A549 (cell line): ENCODE results near the gene PARD3B.

Source experiments
- BCL3 ChIP-seq: fragments of >200 bp; sonication (Bioruptor Twin); formaldehyde crosslinking; IDR thresholded peaks from 3 replicates; pipeline ENCODE4 v1.6.1; 2016
- CEBPB ChIP-seq, 2 experiments: fragments of >200 bp in 1 of 2; sonication (Bioruptor Twin) in 1 of 2; formaldehyde crosslinking in 1 of 2; IDR thresholded peaks; 2 replicates each; pipeline ENCODE4 v1.6.1; 2012 to 2016
- CHD2 ChIP-seq: fragments of 150-350 bp; IDR thresholded peaks from 2 replicates; pipeline ENCODE4 v1.6.1; 2014; ENCODE audit warnings: low read length; ENCODE audit not compliant: partially characterized antibody
- CTCF ChIP-seq: fragments of >200 bp; sonication (Bioruptor Twin); formaldehyde crosslinking; IDR thresholded peaks from 3 replicates; pipeline ENCODE4 v1.5.1; 2016
- ESRRA ChIP-seq: fragments of 150-350 bp; IDR thresholded peaks from 2 replicates; pipeline ENCODE4 v1.6.1; 2014; ENCODE audit warnings: mild to moderate bottlenecking, low read length, borderline replicate concordance
- POLR2A ChIP-seq: IDR thresholded peaks from 2 replicates; pipeline ENCODE4 v1.6.1; 2012; ENCODE audit warnings: mild to moderate bottlenecking, low read length
- RCOR1 ChIP-seq: fragments of 150-350 bp; IDR thresholded peaks from 2 replicates; pipeline ENCODE4 v1.6.1; 2014; ENCODE audit warnings: antibody characterized with exemption, low read length, low read depth
- RFX5 ChIP-seq: fragments of 450-650 bp; IDR thresholded peaks from 2 replicates; pipeline ENCODE4 v1.7.1; 2014; ENCODE audit warnings: antibody characterized with exemption, mild to moderate bottlenecking, moderate library complexity

GRCh38 chr2:204514439-204514838 is 30.8 kb upstream of the PARD3B start:
- no peak for TF ChIP-seq CTCF
- TF ChIP-seq POLR2A = no peak
- TF ChIP-seq CEBPB (IDR thresholded peaks at IDR 0.05) = no peak
- TF ChIP-seq ESRRA = no peak
- no peak for TF ChIP-seq RFX5
- no peak for TF ChIP-seq CHD2
- no peak for TF ChIP-seq BCL3
- no peak for TF ChIP-seq RCOR1
